Fibroblast of villous mesenchyme (primary cell): ENCODE measurements around the gene LPO. TPM values are rescaled to one million over a fixed set of nuclear protein-coding genes. Genes with fewer than 3 reads are reported as not detected.

Experiments used
- DNase-seq: peaks from one replicate; pipeline ENCODE4 v3.0.0-alpha.2; 2010; ENCODE audit warnings: low read depth
- H3K4me3 ChIP-seq: 2 replicates; pipeline ENCODE4 v1.5.1; 2011; ENCODE audit warnings: low read depth, mild to moderate bottlenecking, low read length
- CTCF ChIP-seq: IDR thresholded peaks from 2 replicates; pipeline ENCODE4 v1.5.1; 2012; ENCODE audit warnings: low read depth, mild to moderate bottlenecking, low read length; ENCODE audit not compliant: insufficient read depth
- total RNA-seq: library from RNA; depleted of rRNA; stranded (reverse); fragments of >200 nt; gene quantifications from 2 replicates; pipeline ENCODE4 v1.2.3, GENCODE V29; 2012

The LPO gene
- total RNA-seq, 1 donor = not detected

- no peak for DNase-seq
- TF ChIP-seq CTCF = no peak
- no peak overlapping the region for H3K4me3 ChIP-seq
These were observed 27.8 kb downstream of the LPO start for GRCh38 chr17:58265902-58266875.

GRCh38 chr17:58267347-58268324, 29.3 kb downstream of the LPO start:
- no peak for TF ChIP-seq CTCF
- DNase-seq = no peak
- H3K4me3 ChIP-seq = no peak overlapping the region

- no peak for DNase-seq
- no peak for TF ChIP-seq CTCF
- H3K4me3 ChIP-seq = no peak overlapping the region
These were observed 29.9 kb downstream of the LPO start for GRCh38 chr17:58268326-58268725.

GRCh38 chr17:58268774-58269556, 30.6 kb downstream of the LPO start:
- no peak overlapping the region for H3K4me3 ChIP-seq
- no peak for DNase-seq
- TF ChIP-seq CTCF = no peak

- no peak for TF ChIP-seq CTCF
- no peak overlapping the region for H3K4me3 ChIP-seq
- DNase-seq = no peak
These were observed 31.3 kb downstream of the LPO start for GRCh38 chr17:58269557-58270291.
